ENCODE data around the gene ZC3H12D.

Gene ZC3H12D

GRCh38 chr6:149433881-149434280, 50.9 kb downstream of the ZC3H12D start:
- no peak overlapping the region for H3K4me3 ChIP-seq (ENCODE audit: low read depth, low read length)
- no peak for TF ChIP-seq CTCF (conservative IDR thresholded peaks at IDR 0.05; ENCODE audit: low read depth, low read length)
- DNase-seq (ENCODE audit: low read depth) = no peak

GRCh38 chr6:149433405-149433804, 51.4 kb downstream of the ZC3H12D start:
- DNase-seq (ENCODE audit: low read depth) = no peak
- TF ChIP-seq CTCF (conservative IDR thresholded peaks at IDR 0.05; ENCODE audit: low read depth, low read length) = no peak
- no peak overlapping the region for H3K4me3 ChIP-seq (ENCODE audit: low read depth, low read length)

- DNase-seq (ENCODE audit: low read depth) = peak; percentile 86
- peak overlapping the region; percentile 35 for H3K4me3 ChIP-seq (ENCODE audit: low read depth, low read length)
- peak; percentile 98 for TF ChIP-seq CTCF (conservative IDR thresholded peaks at IDR 0.05; ENCODE audit: low read depth, low read length)
These were observed 52.7 kb downstream of the ZC3H12D start for GRCh38 chr6:149431905-149432775.

GRCh38 chr6:149429427-149430360, 55.1 kb downstream of the ZC3H12D start:
- DNase-seq (ENCODE audit: low read depth) = no peak
- H3K4me3 ChIP-seq (ENCODE audit: low read depth, low read length) = no peak overlapping the region
- TF ChIP-seq CTCF (conservative IDR thresholded peaks at IDR 0.05; ENCODE audit: low read depth, low read length) = peak; percentile 8

GRCh38 chr6:149428606-149429005, 56.2 kb downstream of the ZC3H12D start:
- H3K4me3 ChIP-seq (ENCODE audit: low read depth, low read length) = no peak overlapping the region
- TF ChIP-seq CTCF (conservative IDR thresholded peaks at IDR 0.05; ENCODE audit: low read depth, low read length) = no peak
- DNase-seq (ENCODE audit: low read depth) = no peak

GRCh38 chr6:149425754-149426153, 59.1 kb downstream of the ZC3H12D start:
- H3K4me3 ChIP-seq (ENCODE audit: low read depth, low read length) = no peak overlapping the region
- no peak for TF ChIP-seq CTCF (conservative IDR thresholded peaks at IDR 0.05; ENCODE audit: low read depth, low read length)
- no peak for DNase-seq (ENCODE audit: low read depth)
